NB4 (cell line): ENCODE results near the gene TRIP13.

ENCODE experiments used
- DNase-seq: peaks from one replicate; pipeline ENCODE4 v3.0.0; 2010; ENCODE audit warnings: low read depth
- H3K4me3 ChIP-seq: one replicate; pipeline ENCODE4 v1.5.1; 2011; ENCODE audit warnings: mild to moderate bottlenecking, low read depth, low read length, moderate library complexity
- CTCF ChIP-seq: IDR thresholded peaks from one replicate; pipeline ENCODE4 v1.5.1; 2012; ENCODE audit warnings: low read depth, low read length
- MAX ChIP-seq: IDR thresholded peaks from 2 replicates; pipeline ENCODE4 v1.6.1; 2011; ENCODE audit warnings: low read depth, low read length
- MYC ChIP-seq: IDR thresholded peaks from 2 replicates; pipeline ENCODE4 v1.6.1; 2011; ENCODE audit warnings: low read depth, low read length
- POLR2A ChIP-seq: IDR thresholded peaks from 2 replicates; pipeline ENCODE4 v1.6.1; 2011; ENCODE audit warnings: mild to moderate bottlenecking; ENCODE audit not compliant: insufficient read length; ENCODE audit errors: extremely low read depth

Gene TRIP13

DNA sequence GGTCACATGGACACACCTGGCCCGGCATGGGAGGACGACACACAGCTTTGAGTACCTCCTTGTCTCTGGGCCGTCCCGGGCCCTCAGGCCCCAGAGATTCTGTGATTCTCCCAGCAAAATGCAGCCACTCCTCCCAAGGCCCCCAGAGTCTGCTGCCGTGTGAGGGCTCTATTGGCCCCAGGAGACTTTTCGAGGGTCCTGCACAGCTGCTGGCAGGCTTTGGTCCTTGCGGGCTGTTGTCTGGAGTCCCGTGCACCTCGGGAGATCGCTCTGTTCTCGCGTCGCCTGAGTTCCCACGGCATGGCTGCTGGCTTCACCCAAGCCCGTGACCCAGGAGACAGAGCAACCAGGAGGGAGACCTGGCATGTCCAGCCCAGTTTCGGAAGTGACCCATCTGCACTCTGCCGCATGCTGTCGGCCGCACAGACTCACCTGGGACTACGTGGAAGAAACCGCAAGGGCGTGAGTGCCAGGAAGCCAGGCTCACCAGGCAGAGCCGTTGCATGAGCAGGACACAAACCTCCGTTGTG is 69.1 kb downstream of the TRIP13 start:
- TF ChIP-seq CTCF (no peak), POLR2A (no peak), MAX (peak; percentile 41; the same call in 1 of the 2 replicates), MYC (no peak)
- no peak for DNase-seq
- H3K4me3 ChIP-seq: no peak overlapping the region

GRCh38 chr5:962386-962785 is 69.7 kb downstream of the TRIP13 start:
- TF ChIP-seq CTCF (no peak), MAX (no peak)
- DNase-seq: no peak
- no peak overlapping the region for H3K4me3 ChIP-seq

GRCh38 chr5:962801-963200 is 70.1 kb downstream of the TRIP13 start:
- no peak overlapping the region for H3K4me3 ChIP-seq
- no peak for DNase-seq
- TF ChIP-seq POLR2A (no peak), MYC (no peak), MAX (no peak), CTCF (no peak)

DNA sequence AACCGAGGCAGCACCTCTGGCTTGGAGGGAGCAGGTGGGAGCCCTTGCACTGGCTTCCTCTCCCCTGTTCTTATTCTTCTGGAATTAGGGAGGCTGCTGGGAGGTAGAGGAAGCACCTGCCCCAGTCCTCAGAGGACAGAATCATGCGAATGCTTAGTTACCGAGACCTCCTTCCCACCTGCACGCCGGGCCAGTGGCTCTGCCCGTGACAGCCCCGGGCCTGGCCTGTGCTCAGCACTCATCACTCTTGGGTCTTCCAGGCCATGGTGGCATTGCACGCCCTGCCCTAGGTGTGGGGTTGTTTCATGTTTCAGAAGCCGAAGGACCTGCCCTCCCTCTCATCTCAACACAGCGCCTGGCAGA is 70.6 kb downstream of the TRIP13 start:
- no peak for DNase-seq
- H3K4me3 ChIP-seq: peak overlapping the region; percentile 0
- TF ChIP-seq CTCF (no peak), MAX (peak; percentile 37; the same call in 1 of the 2 replicates)

DNA sequence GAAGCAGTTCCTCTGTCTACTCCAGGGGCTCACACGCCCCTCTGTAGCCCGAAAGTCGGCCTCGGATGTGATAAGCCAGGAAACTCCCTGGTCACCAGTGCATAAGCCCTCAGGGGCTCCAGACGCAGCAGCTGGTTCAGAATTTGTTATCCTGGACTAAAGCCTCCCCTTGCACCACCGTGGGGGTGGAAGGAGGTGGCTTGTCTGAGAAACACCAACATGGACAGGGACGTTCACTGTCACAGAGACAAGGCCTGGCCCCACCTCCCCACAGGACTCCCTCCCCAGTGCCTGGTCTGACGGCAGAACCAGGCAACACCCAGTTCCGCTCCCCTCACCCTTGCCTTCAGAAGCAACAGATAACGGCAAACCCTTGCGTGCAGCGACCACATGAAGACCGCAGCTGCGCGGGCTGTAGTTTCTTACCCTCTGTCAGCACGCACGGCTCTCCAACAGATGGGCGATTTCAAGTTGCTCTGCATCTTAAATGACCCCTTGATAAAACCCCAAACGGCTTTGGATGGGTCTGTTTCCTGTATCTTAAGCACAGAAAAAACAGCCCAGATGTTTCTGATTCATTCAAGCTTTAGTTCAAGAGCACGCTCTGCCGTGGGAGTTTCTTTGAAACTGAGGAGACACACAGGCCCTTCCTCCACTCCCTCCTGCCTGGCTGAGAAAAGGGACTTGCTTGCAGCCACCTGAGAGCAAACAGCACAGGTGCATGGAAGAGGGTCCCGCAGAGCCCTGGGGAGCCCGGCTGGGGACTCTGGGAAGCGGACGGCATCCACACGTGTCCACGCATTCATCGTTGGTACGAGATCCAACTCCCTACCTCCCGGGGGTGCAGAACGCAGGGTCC is 71.2 kb downstream of the TRIP13 start:
- TF ChIP-seq MAX (peak; percentile 94), CTCF (no peak), MYC (peak; percentile 96), POLR2A (peak; percentile 85)
- DNase-seq: peak; percentile 100
- peak overlapping the region; percentile 60 for H3K4me3 ChIP-seq
